Tibial artery (tissue), 4 donors: ENCODE measurements around the gene PLXNB3.

ENCODE experiments used
- DNase-seq, 2 donors: peaks; one replicate each; pipeline ENCODE4 v3.0.0-alpha.2; 2019
- H3K27ac ChIP-seq, 2 donors: fragments of 200-600 bp; sonication (generic) in 1 of 2; 1 replicate in 1 of 2; 2 replicates in 1 of 2; pipeline ENCODE4 v1.5.1; 2018 to 2019; ENCODE audit warnings: mild to moderate bottlenecking in 1 of 2
- H3K27me3 ChIP-seq, 2 donors: fragments of 200-600 bp; sonication (generic) in 1 of 2; one replicate each; pipeline versions ENCODE4 v1.5.1 to v1.6.0; 2016 to 2019
- H3K36me3 ChIP-seq, 3 donors: fragments of 200-600 bp; sonication (generic) in 2 of 3; one replicate each; pipeline ENCODE4 v1.5.1; 2016 to 2019; ENCODE audit warnings: mild to moderate bottlenecking in 2 of 3
- H3K4me1 ChIP-seq, 4 donors: fragments of 200-600 bp; sonication (generic) in 2 of 4; 1 replicate in 3 of 4; 2 replicates in 1 of 4; pipeline ENCODE4 v1.5.1; 2016 to 2019
- H3K4me3 ChIP-seq, 2 donors: fragments of 200-600 bp; sonication (generic) in 1 of 2; 1 replicate in 1 of 2; 2 replicates in 1 of 2; pipeline ENCODE4 v1.5.1; 2018 to 2019; ENCODE audit warnings: mild to moderate bottlenecking in 2 of 2
- H3K9me3 ChIP-seq, 3 donors: fragments of 200-600 bp; sonication (generic) in 1 of 3; one replicate each; pipeline ENCODE4 v1.5.1; 2016 to 2019
- CTCF ChIP-seq, 2 experiments: fragments of 200-600 bp in 1 of 2; fragments of 450-650 bp in 1 of 2; IDR thresholded peaks; one replicate each; pipeline ENCODE4 v1.5.1; 2017 to 2019; ENCODE audit warnings: antibody characterized with exemption in 2 of 2, mild to moderate bottlenecking in 1 of 2, moderate library complexity in 1 of 2
- intact Hi-C: fragments of 100-400 bp; cut with DNase I; formaldehyde crosslinking; loops from one replicate; pipeline ENCODE4 v1.15.0; 2023; ENCODE audit warnings: low total_unique reads

PLXNB3 gene

GRCh38 chrX:153794897-153795816, 31.1 kb downstream of the PLXNB3 start:
- peak overlapping the region; percentile 66 to 81 for H3K4me3 ChIP-seq
- H3K4me1 ChIP-seq: peaks cover 0 to 43% (median 22%) of the 10 kb centered on the region in 4 donors
- peaks cover 4 to 30% (median 21%) of the 10 kb centered on the region in 3 donors for H3K36me3 ChIP-seq
- DNase-seq: no peak
- TF ChIP-seq CTCF (IDR thresholded peaks at IDR 0.05): no peak
- H3K27me3 ChIP-seq: no peaks in the 10 kb centered on the region
- intact Hi-C loops: no loop called here
- peaks cover 0 to 13% (median 12%) of the 10 kb centered on the region in 3 donors for H3K9me3 ChIP-seq
- peak overlapping the region; percentile 90 to 93 for H3K27ac ChIP-seq

- Histone ChIP-seq H3K27ac (no peak overlapping the region), H3K27me3 (no peaks in the 10 kb centered on the region), H3K36me3 (peaks cover 4 to 27% (median 21%) of the 10 kb centered on the region in 3 donors), H3K4me1 (peaks cover 0 to 47% (median 21%) of the 10 kb centered on the region in 4 donors), H3K9me3 (peaks cover 0 to 13% (median 12%) of the 10 kb centered on the region in 3 donors), H3K4me3 (no peak overlapping the region)
- intact Hi-C loops: no loop called here
- no peak for DNase-seq
- no peak for TF ChIP-seq CTCF (IDR thresholded peaks at IDR 0.05)
These were observed 33.5 kb downstream of the PLXNB3 start for GRCh38 chrX:153797415-153798015.

GRCh38 chrX:153799326-153799725, 35.3 kb downstream of the PLXNB3 start:
- no peak overlapping the region for H3K4me3 ChIP-seq

GRCh38 chrX:153800177-153800722, 36.2 kb downstream of the PLXNB3 start:
- no peaks in the 10 kb centered on the region for H3K27me3 ChIP-seq
- peaks cover 4 to 35% (median 21%) of the 10 kb centered on the region in 3 donors for H3K36me3 ChIP-seq
- H3K27ac ChIP-seq: peak overlapping the region; percentile 54 to 73
- no peak for TF ChIP-seq CTCF (IDR thresholded peaks at IDR 0.05)
- peak in 1 of 2 donors; percentile 72 for DNase-seq
- intact Hi-C loops: no loop called here
- peaks cover 0 to 9% (median 3%) of the 10 kb centered on the region in 3 donors for H3K9me3 ChIP-seq
- no peak overlapping the region for H3K4me3 ChIP-seq
- H3K4me1 ChIP-seq: peaks cover 0 to 36% (median 15%) of the 10 kb centered on the region in 4 donors

More at GRCh38 chrX:153799326-153799725, 35.3 kb downstream of the PLXNB3 start:
- TF ChIP-seq CTCF (IDR thresholded peaks at IDR 0.05): no peak
- H3K9me3 ChIP-seq: peaks cover 0 to 9% (median 4%) of the 10 kb centered on the region in 3 donors
- H3K27ac ChIP-seq: peak overlapping the region in 1 of 2 donors; percentile 73
- intact Hi-C loops: no loop called here
- H3K36me3 ChIP-seq: peaks cover 4 to 27% (median 21%) of the 10 kb centered on the region in 3 donors
- no peak for DNase-seq
- H3K27me3 ChIP-seq: no peaks in the 10 kb centered on the region
- H3K4me1 ChIP-seq: peaks cover 0 to 37% (median 16%) of the 10 kb centered on the region in 4 donors

- Histone ChIP-seq H3K36me3 (peaks cover 4 to 35% (median 21%) of the 10 kb centered on the region in 3 donors), H3K27ac (peak overlapping the region; percentile 54 to 73), H3K9me3 (peaks cover 0 to 9% (median 3%) of the 10 kb centered on the region in 3 donors), H3K4me3 (no peak overlapping the region), H3K27me3 (no peaks in the 10 kb centered on the region), H3K4me1 (peaks cover 0 to 31% (median 10%) of the 10 kb centered on the region in 4 donors)
- intact Hi-C loops: no loop called here
- TF ChIP-seq CTCF (IDR thresholded peaks at IDR 0.05): no peak
- no peak for DNase-seq
These were observed 36.7 kb downstream of the PLXNB3 start for GRCh38 chrX:153800746-153801145.
